Activated CD8-positive, alpha-beta memory T cell treated with anti-CD3 and anti-CD28 coated beads, Interleukin-2, amount 50 U/mL, for 1 hour (primary cell): ENCODE data around the gene GABRR3.
A peak's percentile ranks its signal among the peaks of the same experiment; 100 is the strongest.

Experiments used
- DNase-seq: peaks from one replicate; pipeline ENCODE4 v3.0.0-alpha.2; 2020; ENCODE audit errors: extremely low read depth

Gene GABRR3

DNA sequence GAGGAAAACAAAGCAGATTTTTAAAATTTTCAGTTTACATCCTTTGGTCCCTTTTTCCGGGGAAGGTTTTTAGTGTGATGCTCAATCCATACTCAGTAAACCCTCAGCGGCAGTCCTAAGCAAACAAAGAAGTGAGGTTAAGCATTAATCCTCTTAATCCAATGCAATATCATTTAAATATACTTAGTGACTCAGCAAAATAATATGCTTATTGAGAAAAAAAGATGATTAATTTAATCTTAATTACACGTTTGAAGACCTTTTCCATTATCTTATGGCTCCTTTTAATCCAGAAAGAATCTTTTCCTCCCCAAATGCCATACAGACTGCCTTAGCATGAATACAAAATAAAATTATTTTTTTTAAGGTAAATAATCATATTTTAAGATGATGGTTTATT is at the start of gene GABRR3:
GABRR3 (minus strand) TSS at position 108 of the 400 bp plus-strand sequence. CDS start 328 bp downstream, outside the sequence.
- DNase-seq = no peak

DNA sequence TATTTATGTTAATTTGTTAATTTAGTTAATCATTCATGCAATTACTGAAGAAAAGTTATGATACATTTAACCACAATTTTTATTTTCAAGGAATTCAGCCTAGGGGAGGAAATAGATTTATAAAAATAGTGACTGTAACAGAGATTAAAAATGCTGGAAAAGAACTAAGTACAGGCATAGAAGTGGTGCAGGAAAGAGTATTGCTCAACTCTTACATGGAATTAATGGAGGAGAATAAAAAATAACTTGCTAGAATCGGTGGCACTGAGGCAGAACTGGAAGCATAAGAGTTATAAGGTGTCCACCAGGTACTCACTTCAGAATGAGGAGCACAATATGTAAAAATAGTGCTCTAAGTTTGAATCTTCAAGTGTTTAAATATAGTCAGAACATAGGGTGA is 38.4 kb upstream of the GABRR3 start:
- no peak for DNase-seq

DNA sequence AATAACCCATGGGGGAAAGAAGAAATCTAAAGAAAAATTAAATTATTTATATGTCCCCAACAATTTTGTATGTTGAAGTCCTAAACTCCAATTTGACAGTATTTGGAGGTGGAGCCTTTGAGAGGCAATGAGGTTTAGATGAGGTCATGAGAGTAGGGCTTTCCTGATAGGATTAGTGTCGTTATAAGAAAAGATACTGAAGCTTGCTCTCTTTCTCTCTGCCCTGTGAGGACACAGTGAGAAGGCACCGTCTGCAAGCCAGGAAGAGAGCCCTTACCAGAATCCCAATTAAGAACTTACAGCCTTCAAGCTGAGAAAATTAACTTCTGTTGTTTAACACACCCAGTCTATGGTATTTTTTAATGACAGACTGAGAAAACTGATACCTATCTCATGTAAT is 35.7 kb upstream of the GABRR3 start:
- DNase-seq = no peak

- no peak for DNase-seq
Measured at GRCh38 chr3:98068824-98069223, 33.7 kb upstream of the GABRR3 start.

DNA sequence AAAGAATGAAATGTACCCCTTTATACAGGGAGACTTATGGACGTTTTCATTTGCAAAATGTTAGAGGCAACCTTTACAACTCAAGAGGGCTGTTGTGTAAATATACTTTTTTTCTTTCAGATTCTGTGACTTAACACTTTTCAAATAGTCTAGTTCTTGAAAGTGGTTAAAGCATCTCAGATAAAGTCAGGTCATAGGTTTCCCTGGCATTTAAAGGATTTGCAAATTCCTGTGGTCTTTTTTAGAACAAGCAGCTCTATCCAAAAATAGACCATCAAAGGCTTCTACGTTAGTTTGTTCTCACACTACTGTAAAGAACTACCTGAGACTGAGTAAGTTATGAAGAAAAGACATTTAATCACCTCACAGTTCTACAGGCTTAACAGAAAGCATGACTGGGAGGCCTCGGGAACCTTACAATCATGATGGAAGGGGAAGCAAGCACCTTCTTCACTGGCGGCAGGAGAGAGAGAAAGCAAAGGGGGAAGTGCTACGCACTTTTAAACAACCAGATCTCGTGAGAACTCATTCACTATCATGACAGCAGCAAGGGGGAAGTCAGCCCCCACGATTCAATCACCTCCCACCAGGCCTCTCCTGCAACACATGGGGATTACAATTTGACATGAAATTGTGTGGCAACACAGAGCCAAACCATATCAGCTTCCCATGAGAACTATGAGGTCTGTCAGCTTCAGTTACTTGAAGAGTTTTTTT is 23.3 kb upstream of the GABRR3 start:
- DNase-seq = no peak

DNA sequence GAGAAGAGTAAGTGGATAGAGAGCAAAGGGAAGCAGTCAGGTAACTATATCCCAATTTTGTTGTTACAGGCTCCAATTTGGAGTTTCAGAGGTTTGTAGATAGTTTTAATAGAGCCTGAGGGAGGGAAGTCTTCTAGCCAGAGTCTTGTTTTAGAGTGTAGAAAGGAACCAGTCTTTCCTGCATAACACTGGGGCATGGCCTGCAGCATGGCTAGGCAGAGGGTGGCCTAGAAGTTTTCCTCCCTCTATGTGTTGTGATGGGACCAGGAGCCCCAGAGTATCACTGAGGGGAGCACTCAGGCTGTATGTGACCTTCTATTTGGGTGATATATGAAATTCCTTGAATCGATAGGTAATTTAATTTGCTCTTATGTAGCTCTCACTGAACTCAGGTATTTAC is 22.5 kb upstream of the GABRR3 start:
- no peak for DNase-seq

DNA sequence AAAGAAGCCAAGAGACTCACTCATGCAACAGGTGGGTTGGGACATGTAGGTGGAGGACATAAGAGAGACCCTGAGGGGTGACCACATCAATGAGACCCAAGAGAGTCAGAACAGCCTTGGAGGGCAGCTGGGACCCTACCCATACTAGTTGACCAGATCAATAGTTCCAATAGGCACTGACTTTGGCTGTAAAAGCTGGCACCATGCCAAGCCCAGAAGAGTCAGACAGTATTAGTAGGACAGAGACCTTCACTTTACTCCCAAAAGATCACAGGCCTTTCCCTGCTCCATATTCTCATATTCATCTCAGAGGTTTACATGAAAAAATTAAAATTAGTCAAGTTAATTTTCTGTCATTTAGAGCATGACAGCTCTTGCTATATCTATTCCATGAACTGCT is 20.9 kb upstream of the GABRR3 start:
- no peak for DNase-seq

- no peak for DNase-seq
Measured at GRCh38 chr3:98049271-98049670, 14.2 kb upstream of the GABRR3 start.

GRCh38 chr3:98048586-98048985 is 13.5 kb upstream of the GABRR3 start:
- no peak for DNase-seq

DNA sequence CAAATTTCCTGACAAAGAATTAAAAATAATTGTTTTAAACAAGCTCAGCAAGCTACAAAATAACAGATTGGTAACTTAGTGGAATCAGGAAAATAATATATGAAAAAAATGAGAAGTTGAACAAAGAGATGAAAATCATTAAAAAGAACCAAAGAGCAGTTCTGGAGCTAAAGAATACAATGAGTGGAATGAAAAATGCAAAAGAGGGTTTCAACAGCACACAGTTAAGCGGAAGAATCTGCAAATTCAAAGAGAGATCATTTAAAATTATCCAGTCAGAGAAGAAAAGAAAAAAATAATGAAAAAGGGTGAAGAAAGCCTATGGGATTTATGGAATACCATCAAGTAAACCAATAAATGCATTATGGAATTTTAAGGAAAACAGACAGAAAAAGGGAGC is 6.2 kb upstream of the GABRR3 start:
- DNase-seq = no peak

- peak; percentile 45 for DNase-seq
Measured at GRCh38 chr3:98039322-98040024, 4.4 kb upstream of the GABRR3 start.

GRCh38 chr3:98038876-98039275 is 3.8 kb upstream of the GABRR3 start:
- no peak for DNase-seq

- no peak for DNase-seq
Measured at GRCh38 chr3:98038286-98038685, 3.2 kb upstream of the GABRR3 start.

GRCh38 chr3:98034486-98034885 is 629 bp downstream of the GABRR3 start:
- DNase-seq = no peak

DNA sequence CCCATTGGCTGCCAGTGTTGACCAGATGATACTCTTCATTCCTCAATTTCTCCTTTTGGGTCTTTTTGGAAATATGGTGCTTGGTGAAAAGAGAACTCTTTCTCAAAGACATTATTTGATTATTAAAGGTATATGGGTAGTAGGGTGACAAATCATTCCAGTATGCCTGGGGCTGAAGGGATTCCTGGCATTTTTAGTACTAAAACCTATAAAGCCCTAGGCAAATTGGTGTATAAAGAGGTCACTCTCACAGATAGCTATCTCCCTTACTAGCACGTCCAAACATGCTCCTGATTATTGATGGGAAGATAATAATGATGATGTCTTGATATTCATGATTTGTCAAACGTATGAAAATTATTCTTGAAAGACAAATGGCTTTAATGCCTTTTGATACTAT is 1.1 kb downstream of the GABRR3 start:
- DNase-seq = no peak

DNA sequence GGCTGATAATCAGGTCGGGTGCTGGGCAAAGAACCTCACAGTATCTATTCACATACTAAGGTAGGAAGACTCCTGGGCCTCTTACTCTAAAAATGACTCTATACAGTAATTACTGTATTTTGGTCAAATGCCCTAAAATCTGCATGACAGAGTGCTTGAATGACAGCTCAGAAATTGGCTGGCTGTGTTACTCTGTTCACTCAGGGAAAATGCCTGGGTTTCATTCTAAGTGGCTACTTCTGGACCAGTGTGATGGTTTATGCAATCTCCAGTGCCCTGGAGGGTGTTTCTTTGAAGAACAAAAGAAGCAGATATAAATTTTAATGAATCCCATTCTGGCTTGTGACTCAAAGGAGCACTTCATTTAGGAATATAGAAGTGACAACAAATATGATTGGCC is 2.2 kb downstream of the GABRR3 start:
- no peak for DNase-seq

DNA sequence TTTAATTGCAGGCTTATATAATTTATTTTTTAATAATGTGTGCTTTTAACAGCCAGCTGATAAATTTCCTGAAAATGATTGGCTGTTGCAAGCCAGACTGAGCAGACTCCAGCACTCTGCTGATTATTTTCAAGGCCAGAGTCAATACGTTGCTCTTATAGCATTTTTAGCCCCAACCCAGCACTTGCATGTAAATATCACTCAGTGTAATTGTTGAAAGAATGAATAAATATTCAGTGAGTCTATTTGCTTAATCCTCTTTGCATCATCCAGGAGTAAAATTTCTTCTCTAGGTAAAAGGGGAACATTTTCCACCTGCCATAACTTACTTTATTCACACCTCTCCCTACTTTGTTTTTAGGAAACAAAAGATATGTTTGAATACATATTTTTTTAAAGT is 2.9 kb downstream of the GABRR3 start:
- DNase-seq = no peak

DNA sequence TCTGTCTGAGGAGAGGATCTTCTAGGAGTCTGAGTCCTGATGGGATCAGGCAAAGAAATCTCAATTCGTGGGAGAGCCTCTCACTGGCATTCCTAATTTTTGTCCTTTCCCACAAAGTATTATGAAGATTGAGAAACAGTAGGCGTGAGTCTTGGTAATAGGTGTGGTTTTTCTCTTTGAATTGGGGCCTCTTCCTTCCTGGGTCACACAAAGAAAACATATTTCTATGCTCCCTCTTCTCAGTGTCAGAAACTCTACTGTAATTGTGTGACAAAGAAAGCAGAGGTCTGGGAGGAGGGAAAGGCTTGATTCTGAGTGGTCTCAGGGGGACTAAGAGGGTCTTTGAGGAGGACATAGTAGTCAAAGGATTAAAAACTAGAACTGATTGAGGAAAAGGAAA is 6.0 kb downstream of the GABRR3 start:
- DNase-seq = no peak

GRCh38 chr3:98027085-98027446 is 8.0 kb downstream of the GABRR3 start:
- DNase-seq = no peak

- DNase-seq = no peak
Measured at GRCh38 chr3:98026425-98027084, 8.6 kb downstream of the GABRR3 start.

DNA sequence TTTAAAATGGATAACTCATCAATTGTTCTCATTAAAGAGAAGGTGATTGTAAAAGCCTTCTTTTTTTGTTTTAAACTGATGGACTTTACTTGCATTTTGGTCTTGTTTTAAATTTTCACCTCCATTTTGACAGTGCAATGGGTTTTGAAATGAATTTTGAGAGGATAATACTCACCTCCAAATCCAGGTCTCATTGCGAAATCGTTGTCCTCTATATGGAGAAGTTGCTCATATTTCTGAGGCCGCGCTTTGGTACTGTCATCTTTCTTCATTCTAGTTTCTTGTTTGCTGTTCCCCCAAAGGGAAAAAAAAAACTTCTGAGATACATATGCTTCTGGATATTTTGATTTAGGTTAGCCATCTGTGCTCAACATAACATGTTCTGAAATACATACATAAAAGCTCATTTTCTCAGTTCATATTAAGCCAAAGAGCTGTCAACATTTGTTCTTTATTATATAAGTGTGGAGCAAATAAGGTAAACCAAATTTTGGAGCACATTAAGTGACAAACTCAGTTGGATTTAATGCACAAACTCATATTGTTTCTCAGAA is 9.6 kb downstream of the GABRR3 start:
- DNase-seq = no peak

- DNase-seq = peak; percentile 81
Measured at GRCh38 chr3:98022978-98023820, 11.9 kb downstream of the GABRR3 start.
